ENCODE results near the gene TTC12. TPM values are rescaled to one million over a fixed set of nuclear protein-coding genes. Genes with fewer than 3 reads are reported as not detected.

The TTC12 gene
- total and polyA plus RNA-seq, 8 donors: 3.7 to 58.9 (median 11.1) TPM

DNA sequence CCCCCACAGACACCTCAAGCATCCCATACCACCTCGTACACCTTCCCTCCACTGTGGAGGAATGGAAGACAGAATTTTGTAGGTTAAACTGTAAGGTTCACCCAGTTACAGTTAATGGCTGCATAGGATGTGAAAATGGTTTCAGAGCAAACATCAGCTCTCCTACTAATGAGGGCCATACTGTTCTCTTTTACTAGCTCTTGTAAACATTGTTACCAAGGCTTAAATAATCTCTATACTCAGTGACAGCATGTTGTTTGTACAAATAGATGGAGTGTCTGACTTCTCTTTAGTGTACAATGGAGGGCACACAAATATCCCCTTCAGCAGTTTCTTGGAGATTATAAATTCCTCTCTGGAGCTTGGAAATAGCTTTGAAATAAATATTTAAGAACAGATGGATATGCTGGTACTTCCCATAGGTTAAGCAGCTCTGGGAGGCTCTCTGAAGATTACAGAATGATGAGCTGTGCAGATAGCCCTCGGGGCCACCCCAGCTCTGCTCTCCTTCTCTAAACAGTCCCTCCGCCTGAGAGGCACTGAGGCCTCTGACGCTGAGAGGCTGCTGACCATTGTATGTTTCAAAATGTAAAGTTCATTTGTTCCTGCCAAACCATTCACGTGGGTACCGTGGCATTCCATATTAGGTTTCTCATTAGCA lies 25.7 kb downstream of the TTC12 start:
- intact Hi-C loops (cut with DNase I; ENCODE audit: low total_unique reads): no loop called here
- H3K4me3 ChIP-seq: no peak overlapping the region
- H3K9me3 ChIP-seq: no peaks in the 10 kb centered on the region
- no peak for TF ChIP-seq POLR2AphosphoS5 (IDR thresholded peaks at IDR 0.05)
- no peaks in the 10 kb centered on the region for H3K4me1 ChIP-seq
- no peak for DNase-seq
- no peaks in the 10 kb centered on the region for H3K27me3 ChIP-seq
- WGBS, 5 donors: 74 to 83% (median 79%) methylated on average over 6 of the region's 6 CpGs
- no peak overlapping the region for H3K27ac ChIP-seq
- peaks cover 31 to 96% (median 84%) of the 10 kb centered on the region in 4 donors for H3K36me3 ChIP-seq

DNA sequence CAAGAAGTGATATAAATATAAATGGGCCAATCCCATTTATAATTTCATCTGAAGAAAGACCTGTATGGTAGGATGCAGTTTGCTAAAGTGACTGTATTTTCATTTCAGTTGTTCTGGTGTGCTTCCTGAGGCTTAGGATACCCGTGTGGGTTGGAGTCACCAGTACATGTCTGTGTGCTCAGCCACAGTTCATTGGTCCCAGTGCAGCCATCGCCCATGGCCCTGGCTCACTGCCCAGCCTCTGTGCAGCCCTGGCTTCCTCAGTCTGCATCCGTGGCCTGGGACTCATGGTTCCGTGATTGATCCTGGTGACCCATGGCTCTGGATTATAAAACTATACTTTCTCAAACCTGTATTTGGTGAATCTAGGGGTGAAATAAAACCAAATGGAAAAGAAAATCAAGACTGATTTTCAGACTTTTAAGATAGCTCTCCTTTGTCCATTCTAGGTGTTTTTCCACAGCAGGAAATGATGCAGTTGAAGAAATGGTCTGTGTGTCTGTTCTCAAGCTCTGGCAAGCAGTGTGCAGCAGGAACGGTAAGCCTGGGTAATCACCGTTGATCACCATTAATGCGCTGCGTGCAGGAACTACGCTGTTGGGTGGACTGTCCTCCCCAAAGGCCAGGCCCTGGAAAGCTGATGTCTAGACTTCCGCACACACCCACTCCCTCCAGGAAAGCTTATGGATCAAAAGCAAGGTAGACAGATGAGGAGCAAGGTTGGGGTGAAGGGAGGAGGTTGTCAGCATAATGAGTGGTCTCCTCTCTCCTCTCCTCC lies 27.2 kb downstream of the TTC12 start:
- H3K4me1 ChIP-seq: no peaks in the 10 kb centered on the region
- H3K9me3 ChIP-seq: no peaks in the 10 kb centered on the region
- intact Hi-C loops (cut with DNase I; ENCODE audit: low total_unique reads): no loop called here
- DNase-seq: no peak
- peaks cover 31 to 86% (median 76%) of the 10 kb centered on the region in 4 donors for H3K36me3 ChIP-seq
- no peak overlapping the region for H3K4me3 ChIP-seq
- TF ChIP-seq, protein P1, sequence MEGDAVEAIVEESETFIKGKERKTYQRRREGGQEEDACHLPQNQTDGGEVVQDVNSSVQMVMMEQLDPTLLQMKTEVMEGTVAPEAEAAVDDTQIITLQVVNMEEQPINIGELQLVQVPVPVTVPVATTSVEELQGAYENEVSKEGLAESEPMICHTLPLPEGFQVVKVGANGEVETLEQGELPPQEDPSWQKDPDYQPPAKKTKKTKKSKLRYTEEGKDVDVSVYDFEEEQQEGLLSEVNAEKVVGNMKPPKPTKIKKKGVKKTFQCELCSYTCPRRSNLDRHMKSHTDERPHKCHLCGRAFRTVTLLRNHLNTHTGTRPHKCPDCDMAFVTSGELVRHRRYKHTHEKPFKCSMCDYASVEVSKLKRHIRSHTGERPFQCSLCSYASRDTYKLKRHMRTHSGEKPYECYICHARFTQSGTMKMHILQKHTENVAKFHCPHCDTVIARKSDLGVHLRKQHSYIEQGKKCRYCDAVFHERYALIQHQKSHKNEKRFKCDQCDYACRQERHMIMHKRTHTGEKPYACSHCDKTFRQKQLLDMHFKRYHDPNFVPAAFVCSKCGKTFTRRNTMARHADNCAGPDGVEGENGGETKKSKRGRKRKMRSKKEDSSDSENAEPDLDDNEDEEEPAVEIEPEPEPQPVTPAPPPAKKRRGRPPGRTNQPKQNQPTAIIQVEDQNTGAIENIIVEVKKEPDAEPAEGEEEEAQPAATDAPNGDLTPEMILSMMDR (IDR thresholded peaks at IDR 0.05): no peak
- TF ChIP-seq EP300 (IDR thresholded peaks at IDR 0.05) (no peak), POLR2AphosphoS5 (IDR thresholded peaks at IDR 0.05) (no peak), POLR2A (IDR thresholded peaks at IDR 0.05) (no peak)
- WGBS, 5 donors: 86 to 91% (median 89%) methylated on average over 10 of the region's 10 CpGs
- H3K27ac ChIP-seq: no peak overlapping the region
- H3K27me3 ChIP-seq: no peaks in the 10 kb centered on the region

DNA sequence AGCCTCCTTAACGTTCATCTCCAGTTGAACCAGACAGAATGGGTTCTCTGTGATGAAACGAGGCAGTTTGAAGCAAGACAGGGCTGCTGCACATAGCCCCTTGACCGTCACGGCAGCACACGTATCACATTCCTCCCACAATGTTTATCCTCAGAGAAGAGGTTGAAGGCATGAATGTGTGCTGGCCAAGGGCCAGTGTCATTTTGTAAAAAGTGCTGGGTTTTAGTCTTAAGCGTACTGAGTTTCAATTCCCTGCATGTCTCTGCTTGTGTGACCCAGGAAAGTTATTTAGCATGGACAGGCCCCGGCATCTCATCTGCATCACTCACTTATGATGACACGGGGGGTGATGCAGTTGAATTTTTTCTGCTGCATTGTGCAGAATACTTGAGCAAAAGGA lies 31.6 kb downstream of the TTC12 start:
- Histone ChIP-seq H3K27ac (no peak overlapping the region), H3K4me3 (no peak overlapping the region), H3K9me3 (no peaks in the 10 kb centered on the region), H3K27me3 (no peaks in the 10 kb centered on the region), H3K4me1 (no peaks in the 10 kb centered on the region), H3K36me3 (peaks cover 22 to 78% (median 70%) of the 10 kb centered on the region in 4 donors)
- DNase-seq: peak in 1 of 2 donors; percentile 26
- 78 to 86% (median 81%) methylated on average over 8 of the region's 8 CpGs for WGBS, 5 donors
- intact Hi-C loops (cut with DNase I; ENCODE audit: low total_unique reads): no loop called here
- TF ChIP-seq EP300 (IDR thresholded peaks at IDR 0.05): no peak
- TF ChIP-seq POLR2A (IDR thresholded peaks at IDR 0.05): no peak
- TF ChIP-seq POLR2AphosphoS5 (IDR thresholded peaks at IDR 0.05): no peak
- TF ChIP-seq, protein P1 (IDR thresholded peaks at IDR 0.05): no peak

- Histone ChIP-seq H3K27ac (no peak overlapping the region), H3K36me3 (peaks cover 11 to 78% (median 63%) of the 10 kb centered on the region in 4 donors), H3K4me1 (no peaks in the 10 kb centered on the region), H3K9me3 (no peaks in the 10 kb centered on the region), H3K27me3 (no peaks in the 10 kb centered on the region), H3K4me3 (no peak overlapping the region)
- intact Hi-C loops (cut with DNase I; ENCODE audit: low total_unique reads): no loop called here
- 85 to 98% (median 94%) methylated on average over 3 of the region's 3 CpGs for WGBS, 5 donors
- no peak for DNase-seq
- no peak for TF ChIP-seq POLR2AphosphoS5 (IDR thresholded peaks at IDR 0.05)
- TF ChIP-seq, protein P1 (IDR thresholded peaks at IDR 0.05): no peak
- TF ChIP-seq EP300 (IDR thresholded peaks at IDR 0.05): no peak
- TF ChIP-seq POLR2A (IDR thresholded peaks at IDR 0.05): no peak
These were observed 35.1 kb downstream of the TTC12 start for GRCh38 chr11:113349528-113349927.
